WTC11 (cell line): ENCODE results near the gene RTF2.

Source experiments
- MAX ChIP-seq: sonication (generic); formaldehyde crosslinking; IDR thresholded peaks from 2 replicates; pipeline ENCODE4 v1.8.0; 2022; ENCODE audit warnings: mild to moderate bottlenecking, missing genetic modification reagents
- TF ChIP-seq, protein P1 (sequence below): sonication (generic); formaldehyde crosslinking; IDR thresholded peaks from 2 replicates; pipeline ENCODE4 v1.8.0; 2023; ENCODE audit warnings: mild to moderate bottlenecking, missing genetic modification reagents

- no peak for TF ChIP-seq MAX (CRISPR knock-in tag)
- TF ChIP-seq, protein P1, sequence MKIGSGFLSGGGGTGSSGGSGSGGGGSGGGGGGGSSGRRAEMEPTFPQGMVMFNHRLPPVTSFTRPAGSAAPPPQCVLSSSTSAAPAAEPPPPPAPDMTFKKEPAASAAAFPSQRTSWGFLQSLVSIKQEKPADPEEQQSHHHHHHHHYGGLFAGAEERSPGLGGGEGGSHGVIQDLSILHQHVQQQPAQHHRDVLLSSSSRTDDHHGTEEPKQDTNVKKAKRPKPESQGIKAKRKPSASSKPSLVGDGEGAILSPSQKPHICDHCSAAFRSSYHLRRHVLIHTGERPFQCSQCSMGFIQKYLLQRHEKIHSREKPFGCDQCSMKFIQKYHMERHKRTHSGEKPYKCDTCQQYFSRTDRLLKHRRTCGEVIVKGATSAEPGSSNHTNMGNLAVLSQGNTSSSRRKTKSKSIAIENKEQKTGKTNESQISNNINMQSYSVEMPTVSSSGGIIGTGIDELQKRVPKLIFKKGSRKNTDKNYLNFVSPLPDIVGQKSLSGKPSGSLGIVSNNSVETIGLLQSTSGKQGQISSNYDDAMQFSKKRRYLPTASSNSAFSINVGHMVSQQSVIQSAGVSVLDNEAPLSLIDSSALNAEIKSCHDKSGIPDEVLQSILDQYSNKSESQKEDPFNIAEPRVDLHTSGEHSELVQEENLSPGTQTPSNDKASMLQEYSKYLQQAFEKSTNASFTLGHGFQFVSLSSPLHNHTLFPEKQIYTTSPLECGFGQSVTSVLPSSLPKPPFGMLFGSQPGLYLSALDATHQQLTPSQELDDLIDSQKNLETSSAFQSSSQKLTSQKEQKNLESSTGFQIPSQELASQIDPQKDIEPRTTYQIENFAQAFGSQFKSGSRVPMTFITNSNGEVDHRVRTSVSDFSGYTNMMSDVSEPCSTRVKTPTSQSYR (CRISPR knock-in tag) = no peak
These were observed 69.6 kb downstream of the RTF2 start for GRCh38 chr20:56537997-56538396.
